K562 (cell line): ENCODE measurements around the gene FAM83F. TPM values are rescaled to one million over a fixed set of nuclear protein-coding genes. Genes with fewer than 3 reads are reported as not detected.

Source experiments
- ARNT ChIP-seq, 2 experiments: fragments of 450-650 bp; IDR thresholded peaks; 2 replicates each; pipeline ENCODE4 v1.6.1; 2016; ENCODE audit warnings: mild to moderate bottlenecking in 1 of 2
- CSDE1 ChIP-seq, 2 experiments: fragments of 450-650 bp; IDR thresholded peaks; 2 replicates each; pipeline ENCODE4 v1.6.1; 2016; ENCODE audit warnings: mild to moderate bottlenecking in 1 of 2
- FOXJ3 ChIP-seq: sonication (generic); formaldehyde crosslinking; IDR thresholded peaks from 2 replicates; pipeline ENCODE4 v1.4.0; 2020; ENCODE audit warnings: mild to moderate bottlenecking, missing genetic modification reagents
- HMG20A ChIP-seq: fragments of 450-650 bp; formaldehyde crosslinking; conservative IDR thresholded peaks from 2 replicates; pipeline ENCODE4 v1.4.0; 2020; ENCODE audit warnings: mild to moderate bottlenecking, mixed read lengths
- MAFK ChIP-seq: IDR thresholded peaks from 2 replicates; pipeline ENCODE4 v1.6.1; 2011; ENCODE audit warnings: low read length, improper control_type of control experiment
- PCBP2 ChIP-seq: fragments of 200-400 bp; formaldehyde crosslinking; IDR thresholded peaks from 2 replicates; pipeline ENCODE4 v1.6.1; 2018; ENCODE audit warnings: low read length, low read depth, mild to moderate bottlenecking, moderate library complexity; ENCODE audit not compliant: poor library complexity, severe bottlenecking
- PTTG1 ChIP-seq: fragments of 450-650 bp; IDR thresholded peaks from 2 replicates; pipeline ENCODE4 v1.6.1; 2016; ENCODE audit warnings: low read depth, mild to moderate bottlenecking, missing genetic modification characterization, missing compliant biosample characterization
- RAD21 ChIP-seq, 2 experiments: fragments of 250-450 bp in 1 of 2; fragments of 450-650 bp in 1 of 2; sonication (Bioruptor Pico) in 1 of 2; formaldehyde crosslinking in 1 of 2; IDR thresholded peaks in 1 of 2; conservative IDR thresholded peaks in 1 of 2; 2 replicates each; pipeline versions ENCODE4 v1.4.0 to v1.8.0; 2020 to 2022; ENCODE audit warnings: mild to moderate bottlenecking in 2 of 2, moderate library complexity in 1 of 2
- RBM39 ChIP-seq: fragments of 200-400 bp; formaldehyde crosslinking; optimal IDR thresholded peaks from 2 replicates; pipeline ENCODE3; 2018; ENCODE audit warnings: low read depth, low read length
- SIRT6 ChIP-seq: IDR thresholded peaks from one replicate; pipeline ENCODE4 v1.6.1; 2012; ENCODE audit warnings: low read depth, mild to moderate bottlenecking, control low read depth, inconsistent platforms, low read length, moderate library complexity
- TCF7 ChIP-seq: sonication (generic); IDR thresholded peaks from 2 replicates; pipeline ENCODE4 v1.6.1; 2016; ENCODE audit warnings: antibody characterized with exemption, borderline replicate concordance
- ZNF444 ChIP-seq: fragments of 250-450 bp; sonication (Bioruptor Pico); IDR thresholded peaks from 2 replicates; pipeline ENCODE4 v1.4.0; 2020; ENCODE audit warnings: mild to moderate bottlenecking, moderate library complexity
- ZNF644 ChIP-seq: fragments of 200-800 bp; sonication (Bioruptor generic); IDR thresholded peaks from 2 replicates; pipeline ENCODE4 v1.6.1; 2016; ENCODE audit warnings: low read depth, missing genetic modification characterization, missing compliant biosample characterization
- ZNF830 ChIP-seq: fragments of 250-450 bp; sonication (Bioruptor Pico); IDR thresholded peaks from 2 replicates; pipeline ENCODE4 v1.5.0; 2021; ENCODE audit warnings: mild to moderate bottlenecking
- polyA plus RNA-seq, 8 experiments: library from polyadenylated mRNA; depleted of rRNA in 4 of 8; stranded (reverse) in 5 of 8; unstranded in 3 of 8; fragments of >200 nt; fragmentation: Nextera tagmentation in 2 of 8; fragmentation: Illumina TruSeq in 1 of 8; extraction: Ambion mirVana in 2 of 8; extraction: Trizol in 1 of 8; gene quantifications; 2 replicates each; pipeline versions ENCODE4 v1.2.1 to v1.2.3, GENCODE V29; 2011 to 2014; ENCODE audit warnings: inconsistent platforms in 1 of 8, missing spikeins in 1 of 8
- total RNA-seq, 7 experiments: library from RNA; depleted of rRNA in 6 of 7; stranded (reverse); fragments of >200 nt in 6 of 7; fragmentation: Illumina TruSeq in 2 of 7; extraction: Trizol in 2 of 7; gene quantifications; 2 replicates each; pipeline versions ENCODE4 v1.2.1 to v1.2.3, GENCODE V29; 2011 to 2021; ENCODE audit warnings: low replicate concordance in 1 of 7
- TF ChIP-seq, protein P1 (sequence below): fragments of 200-600 bp; sonication (generic); IDR thresholded peaks from one replicate; pipeline ENCODE4 v1.6.1; 2012; ENCODE audit warnings: mild to moderate bottlenecking, low read depth, low read length, inconsistent platforms
- TF ChIP-seq, protein P2 (sequence below): fragments of 250-450 bp; sonication (Bioruptor Pico); IDR thresholded peaks from 2 replicates; pipeline ENCODE4 v1.4.0; 2020; ENCODE audit warnings: borderline replicate concordance

The FAM83F gene
- total and polyA plus RNA-seq, 9 of the 15 experiments (the other 6 are each of a cell fraction or from before 2014, with no cell fraction given), result under 0.01 to 0.13 (median 0.04) TPM; not detected in 1

- TF ChIP-seq, protein P1, sequence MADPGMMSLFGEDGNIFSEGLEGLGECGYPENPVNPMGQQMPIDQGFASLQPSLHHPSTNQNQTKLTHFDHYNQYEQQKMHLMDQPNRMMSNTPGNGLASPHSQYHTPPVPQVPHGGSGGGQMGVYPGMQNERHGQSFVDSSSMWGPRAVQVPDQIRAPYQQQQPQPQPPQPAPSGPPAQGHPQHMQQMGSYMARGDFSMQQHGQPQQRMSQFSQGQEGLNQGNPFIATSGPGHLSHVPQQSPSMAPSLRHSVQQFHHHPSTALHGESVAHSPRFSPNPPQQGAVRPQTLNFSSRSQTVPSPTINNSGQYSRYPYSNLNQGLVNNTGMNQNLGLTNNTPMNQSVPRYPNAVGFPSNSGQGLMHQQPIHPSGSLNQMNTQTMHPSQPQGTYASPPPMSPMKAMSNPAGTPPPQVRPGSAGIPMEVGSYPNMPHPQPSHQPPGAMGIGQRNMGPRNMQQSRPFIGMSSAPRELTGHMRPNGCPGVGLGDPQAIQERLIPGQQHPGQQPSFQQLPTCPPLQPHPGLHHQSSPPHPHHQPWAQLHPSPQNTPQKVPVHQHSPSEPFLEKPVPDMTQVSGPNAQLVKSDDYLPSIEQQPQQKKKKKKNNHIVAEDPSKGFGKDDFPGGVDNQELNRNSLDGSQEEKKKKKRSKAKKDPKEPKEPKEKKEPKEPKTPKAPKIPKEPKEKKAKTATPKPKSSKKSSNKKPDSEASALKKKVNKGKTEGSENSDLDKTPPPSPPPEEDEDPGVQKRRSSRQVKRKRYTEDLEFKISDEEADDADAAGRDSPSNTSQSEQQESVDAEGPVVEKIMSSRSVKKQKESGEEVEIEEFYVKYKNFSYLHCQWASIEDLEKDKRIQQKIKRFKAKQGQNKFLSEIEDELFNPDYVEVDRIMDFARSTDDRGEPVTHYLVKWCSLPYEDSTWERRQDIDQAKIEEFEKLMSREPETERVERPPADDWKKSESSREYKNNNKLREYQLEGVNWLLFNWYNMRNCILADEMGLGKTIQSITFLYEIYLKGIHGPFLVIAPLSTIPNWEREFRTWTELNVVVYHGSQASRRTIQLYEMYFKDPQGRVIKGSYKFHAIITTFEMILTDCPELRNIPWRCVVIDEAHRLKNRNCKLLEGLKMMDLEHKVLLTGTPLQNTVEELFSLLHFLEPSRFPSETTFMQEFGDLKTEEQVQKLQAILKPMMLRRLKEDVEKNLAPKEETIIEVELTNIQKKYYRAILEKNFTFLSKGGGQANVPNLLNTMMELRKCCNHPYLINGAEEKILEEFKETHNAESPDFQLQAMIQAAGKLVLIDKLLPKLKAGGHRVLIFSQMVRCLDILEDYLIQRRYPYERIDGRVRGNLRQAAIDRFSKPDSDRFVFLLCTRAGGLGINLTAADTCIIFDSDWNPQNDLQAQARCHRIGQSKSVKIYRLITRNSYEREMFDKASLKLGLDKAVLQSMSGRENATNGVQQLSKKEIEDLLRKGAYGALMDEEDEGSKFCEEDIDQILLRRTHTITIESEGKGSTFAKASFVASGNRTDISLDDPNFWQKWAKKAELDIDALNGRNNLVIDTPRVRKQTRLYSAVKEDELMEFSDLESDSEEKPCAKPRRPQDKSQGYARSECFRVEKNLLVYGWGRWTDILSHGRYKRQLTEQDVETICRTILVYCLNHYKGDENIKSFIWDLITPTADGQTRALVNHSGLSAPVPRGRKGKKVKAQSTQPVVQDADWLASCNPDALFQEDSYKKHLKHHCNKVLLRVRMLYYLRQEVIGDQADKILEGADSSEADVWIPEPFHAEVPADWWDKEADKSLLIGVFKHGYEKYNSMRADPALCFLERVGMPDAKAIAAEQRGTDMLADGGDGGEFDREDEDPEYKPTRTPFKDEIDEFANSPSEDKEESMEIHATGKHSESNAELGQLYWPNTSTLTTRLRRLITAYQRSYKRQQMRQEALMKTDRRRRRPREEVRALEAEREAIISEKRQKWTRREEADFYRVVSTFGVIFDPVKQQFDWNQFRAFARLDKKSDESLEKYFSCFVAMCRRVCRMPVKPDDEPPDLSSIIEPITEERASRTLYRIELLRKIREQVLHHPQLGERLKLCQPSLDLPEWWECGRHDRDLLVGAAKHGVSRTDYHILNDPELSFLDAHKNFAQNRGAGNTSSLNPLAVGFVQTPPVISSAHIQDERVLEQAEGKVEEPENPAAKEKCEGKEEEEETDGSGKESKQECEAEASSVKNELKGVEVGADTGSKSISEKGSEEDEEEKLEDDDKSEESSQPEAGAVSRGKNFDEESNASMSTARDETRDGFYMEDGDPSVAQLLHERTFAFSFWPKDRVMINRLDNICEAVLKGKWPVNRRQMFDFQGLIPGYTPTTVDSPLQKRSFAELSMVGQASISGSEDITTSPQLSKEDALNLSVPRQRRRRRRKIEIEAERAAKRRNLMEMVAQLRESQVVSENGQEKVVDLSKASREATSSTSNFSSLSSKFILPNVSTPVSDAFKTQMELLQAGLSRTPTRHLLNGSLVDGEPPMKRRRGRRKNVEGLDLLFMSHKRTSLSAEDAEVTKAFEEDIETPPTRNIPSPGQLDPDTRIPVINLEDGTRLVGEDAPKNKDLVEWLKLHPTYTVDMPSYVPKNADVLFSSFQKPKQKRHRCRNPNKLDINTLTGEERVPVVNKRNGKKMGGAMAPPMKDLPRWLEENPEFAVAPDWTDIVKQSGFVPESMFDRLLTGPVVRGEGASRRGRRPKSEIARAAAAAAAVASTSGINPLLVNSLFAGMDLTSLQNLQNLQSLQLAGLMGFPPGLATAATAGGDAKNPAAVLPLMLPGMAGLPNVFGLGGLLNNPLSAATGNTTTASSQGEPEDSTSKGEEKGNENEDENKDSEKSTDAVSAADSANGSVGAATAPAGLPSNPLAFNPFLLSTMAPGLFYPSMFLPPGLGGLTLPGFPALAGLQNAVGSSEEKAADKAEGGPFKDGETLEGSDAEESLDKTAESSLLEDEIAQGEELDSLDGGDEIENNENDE, result no peak
- TF ChIP-seq FOXJ3 (no peak), RBM39 (no peak), ARNT (IDR thresholded peaks at IDR 0.05) (no peak; a peak in 1 of 4 replicates), TCF7 (no peak), PCBP2 (no peak), ZNF830 (CRISPR knock-in tag) (no peak), ZNF644 (no peak), HMG20A (CRISPR knock-in tag) (no peak), MAFK (no peak), SIRT6 (no peak), RAD21 (CRISPR knock-in tag; conservative IDR thresholded peaks at IDR 0.05 in 1 of 2, IDR thresholded peaks at IDR 0.05 in 1 of 2) (no peak), PTTG1 (tag) (no peak), ZNF444 (CRISPR knock-in tag) (no peak), CSDE1 (IDR thresholded peaks at IDR 0.05) (no peak)
- TF ChIP-seq, protein P2, sequence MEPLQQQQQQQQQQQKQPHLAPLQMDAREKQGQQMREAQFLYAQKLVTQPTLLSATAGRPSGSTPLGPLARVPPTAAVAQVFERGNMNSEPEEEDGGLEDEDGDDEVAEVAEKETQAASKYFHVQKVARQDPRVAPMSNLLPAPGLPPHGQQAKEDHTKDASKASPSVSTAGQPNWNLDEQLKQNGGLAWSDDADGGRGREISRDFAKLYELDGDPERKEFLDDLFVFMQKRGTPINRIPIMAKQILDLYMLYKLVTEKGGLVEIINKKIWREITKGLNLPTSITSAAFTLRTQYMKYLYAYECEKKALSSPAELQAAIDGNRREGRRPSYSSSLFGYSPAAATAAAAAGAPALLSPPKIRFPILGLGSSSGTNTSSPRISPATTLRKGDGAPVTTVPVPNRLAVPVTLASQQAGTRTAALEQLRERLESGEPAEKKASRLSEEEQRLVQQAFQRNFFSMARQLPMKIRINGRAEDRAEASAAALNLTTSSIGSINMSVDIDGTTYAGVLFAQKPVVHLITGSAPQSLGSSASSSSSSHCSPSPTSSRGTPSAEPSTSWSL (CRISPR knock-in tag), result no peak
Measured at GRCh38 chr22:40044102-40044869, 49.5 kb downstream of the FAM83F start (continued).
